ENCODE measurements around the gene EFCAB14. TPM values are rescaled to one million over a fixed set of nuclear protein-coding genes. Genes with fewer than 3 reads are reported as not detected.
"Not testable (repeated sequence)": the region's sequence is repeated elsewhere in the genome, so short reads cannot be mapped to it uniquely, and the experiment has no call there.

EFCAB14 gene
- total and polyA plus RNA-seq, 10 donors, result 15.1 to 126 (median 92.3) TPM

GRCh38 chr1:46723901-46724300 is 5.0 kb upstream of the EFCAB14 start:
- H3K9me3 ChIP-seq, result peaks cover 0 to 7% (median 0%) of the 10 kb centered on the region in 8 donors
- no peak overlapping the region for H3K27ac ChIP-seq
- H3K4me1 ChIP-seq, result peaks cover 0 to 16% (median 11%) of the 10 kb centered on the region in 6 donors
- WGBS, 5 donors, result 65 to 81% (median 69%) methylated on average over 4 of the region's 4 CpGs
- TF ChIP-seq POLR2AphosphoS5 (IDR thresholded peaks at IDR 0.05) (peak in 1 of 3 donors; percentile 11), POLR2A (IDR thresholded peaks at IDR 0.05) (no peak)
- TF ChIP-seq, protein P1, sequence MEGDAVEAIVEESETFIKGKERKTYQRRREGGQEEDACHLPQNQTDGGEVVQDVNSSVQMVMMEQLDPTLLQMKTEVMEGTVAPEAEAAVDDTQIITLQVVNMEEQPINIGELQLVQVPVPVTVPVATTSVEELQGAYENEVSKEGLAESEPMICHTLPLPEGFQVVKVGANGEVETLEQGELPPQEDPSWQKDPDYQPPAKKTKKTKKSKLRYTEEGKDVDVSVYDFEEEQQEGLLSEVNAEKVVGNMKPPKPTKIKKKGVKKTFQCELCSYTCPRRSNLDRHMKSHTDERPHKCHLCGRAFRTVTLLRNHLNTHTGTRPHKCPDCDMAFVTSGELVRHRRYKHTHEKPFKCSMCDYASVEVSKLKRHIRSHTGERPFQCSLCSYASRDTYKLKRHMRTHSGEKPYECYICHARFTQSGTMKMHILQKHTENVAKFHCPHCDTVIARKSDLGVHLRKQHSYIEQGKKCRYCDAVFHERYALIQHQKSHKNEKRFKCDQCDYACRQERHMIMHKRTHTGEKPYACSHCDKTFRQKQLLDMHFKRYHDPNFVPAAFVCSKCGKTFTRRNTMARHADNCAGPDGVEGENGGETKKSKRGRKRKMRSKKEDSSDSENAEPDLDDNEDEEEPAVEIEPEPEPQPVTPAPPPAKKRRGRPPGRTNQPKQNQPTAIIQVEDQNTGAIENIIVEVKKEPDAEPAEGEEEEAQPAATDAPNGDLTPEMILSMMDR (IDR thresholded peaks at IDR 0.05 in 8 of 11, conservative IDR thresholded peaks at IDR 0.05 in 3 of 11), result no peak
- intact Hi-C loops (cut with DNase I; ENCODE audit: low total_unique reads), result no loop called here
- no peak for DNase-seq
- no peaks in the 10 kb centered on the region for H3K36me3 ChIP-seq
- H3K4me3 ChIP-seq, result no peak overlapping the region
- H3K27me3 ChIP-seq (replicated peaks in 1 of 7), result peaks cover 0 to 33% (median 9%) of the 10 kb centered on the region in 7 donors

GRCh38 chr1:46721686-46722205 is 2.8 kb upstream of the EFCAB14 start:
- peaks cover 0 to 4% (median 0%) of the 10 kb centered on the region in 8 donors for H3K9me3 ChIP-seq
- WGBS, 5 donors, result 38 to 75% (median 62%) methylated on average over 2 to 3 of the region's 3 CpGs
- no peaks in the 10 kb centered on the region for H3K36me3 ChIP-seq
- H3K27me3 ChIP-seq (replicated peaks in 1 of 7), result peaks cover 0 to 11% (median 0%) of the 10 kb centered on the region in 7 donors
- H3K4me1 ChIP-seq, result peaks cover 15 to 33% (median 28%) of the 10 kb centered on the region in 6 donors
- H3K4me3 ChIP-seq, result no peak overlapping the region
- TF ChIP-seq, protein P1 (IDR thresholded peaks at IDR 0.05 in 8 of 11, conservative IDR thresholded peaks at IDR 0.05 in 3 of 11), result no peak
- no peak for TF ChIP-seq POLR2AphosphoS5 (IDR thresholded peaks at IDR 0.05)
- no peak for TF ChIP-seq POLR2A (IDR thresholded peaks at IDR 0.05)
- H3K27ac ChIP-seq, result no peak overlapping the region
- no peak for DNase-seq
- intact Hi-C loops (cut with DNase I; ENCODE audit: low total_unique reads), result no loop called here

DNA sequence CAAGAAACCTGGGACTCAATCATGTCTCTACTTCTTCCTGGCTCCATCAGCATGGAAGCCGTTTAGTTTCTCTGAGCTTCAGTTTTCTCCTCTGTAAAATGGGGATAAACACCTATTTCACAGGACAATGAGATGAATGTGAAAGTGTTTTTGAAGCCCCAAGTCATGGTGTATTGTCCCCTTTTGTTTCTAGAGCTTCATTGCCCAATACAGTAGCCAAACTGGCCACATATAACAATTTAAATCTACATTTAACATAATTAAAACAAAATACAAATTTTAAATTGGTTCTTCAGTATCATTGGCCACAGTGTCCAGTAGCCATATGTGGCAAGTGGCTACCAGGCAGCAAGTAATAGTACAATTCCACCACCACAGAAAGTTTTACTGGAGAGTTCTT is 2.3 kb upstream of the EFCAB14 start:
- WGBS, 5 donors, result 80 to 97% (median 91%) methylated on average over 1 of the region's 1 CpG
- peaks cover 0 to 6% (median 0%) of the 10 kb centered on the region in 7 donors for H3K27me3 ChIP-seq (replicated peaks in 1 of 7)
- no peaks in the 10 kb centered on the region for H3K9me3 ChIP-seq
- H3K4me1 ChIP-seq, result peaks cover 20 to 39% (median 33%) of the 10 kb centered on the region in 6 donors
- no peak for TF ChIP-seq POLR2AphosphoS5 (IDR thresholded peaks at IDR 0.05)
- TF ChIP-seq, protein P1 (IDR thresholded peaks at IDR 0.05 in 8 of 11, conservative IDR thresholded peaks at IDR 0.05 in 3 of 11), result no peak
- TF ChIP-seq POLR2A (IDR thresholded peaks at IDR 0.05), result no peak
- DNase-seq, result no peak
- no peak overlapping the region for H3K27ac ChIP-seq
- intact Hi-C loops (cut with DNase I; ENCODE audit: low total_unique reads), result no loop called here
- H3K4me3 ChIP-seq, result no peak overlapping the region
- peaks cover 0 to 3% (median 0%) of the 10 kb centered on the region in 6 donors for H3K36me3 ChIP-seq

DNA sequence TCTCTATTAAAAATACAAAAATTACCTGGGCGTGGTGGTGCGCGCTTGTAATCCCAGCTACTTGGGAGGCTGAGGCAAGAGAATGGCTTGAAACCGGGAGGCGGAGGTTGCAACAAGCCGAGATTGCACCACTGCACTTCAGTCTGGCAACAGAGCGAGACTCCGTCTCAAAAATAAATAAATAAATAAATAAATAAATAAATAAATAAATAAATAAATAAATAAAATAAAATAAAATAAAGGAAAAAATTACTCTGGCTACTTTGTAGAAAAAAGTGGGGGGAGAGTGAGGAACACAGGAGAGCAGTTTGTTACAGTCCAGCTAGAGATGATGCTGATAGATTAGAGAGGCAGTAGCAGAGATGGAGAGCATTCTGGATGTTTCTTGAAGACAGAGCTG is 1.4 kb upstream of the EFCAB14 start:
- H3K27ac ChIP-seq; H3K27me3 ChIP-seq (replicated peaks in 1 of 7); DNase-seq; H3K9me3 ChIP-seq; intact Hi-C loops (cut with DNase I; ENCODE audit: low total_unique reads); H3K4me3 ChIP-seq: not testable (repeated sequence)
- Histone ChIP-seq H3K36me3 (peaks cover 0 to 12% (median 8%) of the 10 kb centered on the region in 6 donors), H3K4me1 (peaks cover 20 to 47% (median 39%) of the 10 kb centered on the region in 6 donors)
- WGBS, 5 donors, result 89 to 97% (median 93%) methylated on average over 8 of the region's 8 CpGs
